ENCODE data around the gene SLIT3. TPM values are rescaled to one million over a fixed set of nuclear protein-coding genes. Genes with fewer than 3 reads are reported as not detected.

SLIT3 gene
- total RNA-seq, 1 experiment from 2014 or later: not detected

DNA sequence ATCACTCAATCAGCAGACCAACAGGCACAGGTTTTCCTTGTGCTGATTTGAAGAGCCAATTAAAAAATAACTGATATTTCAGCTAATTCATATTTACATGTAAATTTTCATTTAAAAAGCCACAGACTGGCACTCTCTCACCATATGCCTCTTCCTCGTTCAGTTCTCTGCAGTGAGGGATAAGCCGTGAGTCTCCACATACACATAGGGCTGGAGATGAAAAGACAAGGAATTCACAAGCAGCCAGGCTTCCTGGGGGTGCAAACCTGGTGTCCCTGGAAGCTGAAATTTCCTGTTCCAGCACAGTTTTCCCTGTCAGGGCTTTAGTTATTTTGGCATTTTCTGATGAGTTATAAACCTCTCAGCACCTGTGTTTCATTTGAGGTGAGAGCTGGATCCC, 397.9 kb downstream of the SLIT3 start:
- H3K79me2 ChIP-seq (ENCODE audit: low read depth): no peaks in the 10 kb centered on the region
- H4K20me1 ChIP-seq (ENCODE audit: insufficient read depth): no peaks in the 10 kb centered on the region
- no peak for DNase-seq
- H3K27ac ChIP-seq: no peak overlapping the region
- no peaks in the 10 kb centered on the region for H3K9me3 ChIP-seq (ENCODE audit: insufficient read depth, low read depth)
- no peak overlapping the region for H3K4me3 ChIP-seq
- no TSS peak for BruUV-seq (replicated peaks)
- TF ChIP-seq EZH2 (IDR thresholded peaks at IDR 0.05; ENCODE audit: low read depth): no peak
- TF ChIP-seq, protein P1, sequence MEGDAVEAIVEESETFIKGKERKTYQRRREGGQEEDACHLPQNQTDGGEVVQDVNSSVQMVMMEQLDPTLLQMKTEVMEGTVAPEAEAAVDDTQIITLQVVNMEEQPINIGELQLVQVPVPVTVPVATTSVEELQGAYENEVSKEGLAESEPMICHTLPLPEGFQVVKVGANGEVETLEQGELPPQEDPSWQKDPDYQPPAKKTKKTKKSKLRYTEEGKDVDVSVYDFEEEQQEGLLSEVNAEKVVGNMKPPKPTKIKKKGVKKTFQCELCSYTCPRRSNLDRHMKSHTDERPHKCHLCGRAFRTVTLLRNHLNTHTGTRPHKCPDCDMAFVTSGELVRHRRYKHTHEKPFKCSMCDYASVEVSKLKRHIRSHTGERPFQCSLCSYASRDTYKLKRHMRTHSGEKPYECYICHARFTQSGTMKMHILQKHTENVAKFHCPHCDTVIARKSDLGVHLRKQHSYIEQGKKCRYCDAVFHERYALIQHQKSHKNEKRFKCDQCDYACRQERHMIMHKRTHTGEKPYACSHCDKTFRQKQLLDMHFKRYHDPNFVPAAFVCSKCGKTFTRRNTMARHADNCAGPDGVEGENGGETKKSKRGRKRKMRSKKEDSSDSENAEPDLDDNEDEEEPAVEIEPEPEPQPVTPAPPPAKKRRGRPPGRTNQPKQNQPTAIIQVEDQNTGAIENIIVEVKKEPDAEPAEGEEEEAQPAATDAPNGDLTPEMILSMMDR (conservative IDR thresholded peaks at IDR 0.05): no peak
- H3K4me2 ChIP-seq: no peak overlapping the region
- H2AFZ ChIP-seq: no peak overlapping the region
- ChIA-PET POLR2A (ENCODE audit: unreplicated experiment) (no interaction called here), CTCF (no interaction called here)
- intact Hi-C loops (cut with micrococcal nuclease; ENCODE audit: unreplicated experiment): no loop called here
- H3K27me3 ChIP-seq (ENCODE audit: insufficient read depth, low read depth): peaks cover 59% of the 10 kb centered on the region
- no peaks in the 10 kb centered on the region for H3F3A ChIP-seq (ENCODE audit: insufficient read depth, low read depth)
- H3K36me3 ChIP-seq (ENCODE audit: low read depth): no peaks in the 10 kb centered on the region
- H3K4me1 ChIP-seq (replicated peaks; ENCODE audit: insufficient read depth): no peaks in the 10 kb centered on the region
- H3K9me2 ChIP-seq (ENCODE audit: insufficient read depth): no peaks in the 10 kb centered on the region; the same call in 1 of the 2 replicates

DNA sequence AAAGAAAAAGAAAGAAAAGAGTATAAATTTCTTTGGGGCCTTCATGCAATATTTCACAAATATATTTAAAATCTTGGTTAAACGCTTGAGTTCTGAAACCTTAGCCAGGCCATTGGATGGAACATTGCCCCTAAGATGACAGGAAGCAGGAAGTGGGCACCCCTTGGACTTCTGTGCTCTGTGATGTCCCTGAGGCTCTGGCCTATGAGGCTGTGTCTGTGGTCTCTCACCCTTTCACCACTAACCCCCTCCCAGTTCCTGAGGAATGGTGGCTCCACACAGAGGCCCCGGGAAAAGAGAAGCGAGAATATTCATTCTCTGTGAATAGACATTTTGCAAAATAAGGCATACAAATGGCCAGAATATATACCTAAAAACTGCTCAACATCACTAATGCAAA, 401.3 kb downstream of the SLIT3 start:
- Histone ChIP-seq H3K27ac (no peak overlapping the region), H3K4me1 (replicated peaks; ENCODE audit: insufficient read depth) (no peaks in the 10 kb centered on the region), H3F3A (ENCODE audit: insufficient read depth, low read depth) (no peaks in the 10 kb centered on the region), H3K9me3 (ENCODE audit: insufficient read depth, low read depth) (no peaks in the 10 kb centered on the region), H3K4me2 (no peak overlapping the region), H3K4me3 (no peak overlapping the region), H4K20me1 (ENCODE audit: insufficient read depth) (no peaks in the 10 kb centered on the region), H3K9me2 (ENCODE audit: insufficient read depth) (no peaks in the 10 kb centered on the region; the same call in 1 of the 2 replicates), H3K27me3 (ENCODE audit: insufficient read depth, low read depth) (peaks cover 55% of the 10 kb centered on the region), H2AFZ (no peak overlapping the region), H3K79me2 (ENCODE audit: low read depth) (no peaks in the 10 kb centered on the region), H3K36me3 (ENCODE audit: low read depth) (no peaks in the 10 kb centered on the region)
- no TSS peak for BruUV-seq (replicated peaks)
- ChIA-PET POLR2A (ENCODE audit: unreplicated experiment) (no interaction called here), CTCF (no interaction called here)
- DNase-seq: no peak
- TF ChIP-seq, protein P1 (conservative IDR thresholded peaks at IDR 0.05): no peak
- TF ChIP-seq EZH2 (IDR thresholded peaks at IDR 0.05; ENCODE audit: low read depth): no peak
- intact Hi-C loops (cut with micrococcal nuclease; ENCODE audit: unreplicated experiment): no loop called here

DNA sequence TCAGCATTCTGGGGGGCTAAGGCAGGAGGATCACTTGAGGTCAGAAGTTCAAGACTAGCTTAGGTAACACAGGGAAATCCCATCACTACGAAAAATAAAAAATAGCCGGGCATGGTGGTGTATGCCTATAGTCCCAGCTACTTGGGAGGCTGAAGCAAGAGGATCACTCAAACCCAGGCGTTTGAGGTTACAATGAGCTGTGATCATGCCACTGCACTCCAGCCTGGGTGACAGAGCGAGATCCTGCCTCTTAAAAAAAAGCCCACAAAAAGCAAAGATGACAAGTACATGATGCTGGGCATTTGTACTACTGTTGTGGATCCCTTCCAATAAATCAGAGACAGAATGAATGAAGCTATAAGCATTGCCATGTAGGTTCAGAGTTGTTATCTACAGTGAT, 401.7 kb downstream of the SLIT3 start:
- H3K27me3 ChIP-seq (ENCODE audit: insufficient read depth, low read depth): peaks cover 60% of the 10 kb centered on the region
- H3K27ac ChIP-seq: no peak overlapping the region
- H3K9me2 ChIP-seq (ENCODE audit: insufficient read depth): no peaks in the 10 kb centered on the region; the same call in 1 of the 2 replicates
- no peaks in the 10 kb centered on the region for H3K4me1 ChIP-seq (replicated peaks; ENCODE audit: insufficient read depth)
- no TSS peak for BruUV-seq (replicated peaks)
- ChIA-PET POLR2A (ENCODE audit: unreplicated experiment) (no interaction called here), CTCF (no interaction called here)
- no peaks in the 10 kb centered on the region for H3K9me3 ChIP-seq (ENCODE audit: insufficient read depth, low read depth)
- H4K20me1 ChIP-seq (ENCODE audit: insufficient read depth): no peaks in the 10 kb centered on the region
- no peak for DNase-seq
- H3K79me2 ChIP-seq (ENCODE audit: low read depth): no peaks in the 10 kb centered on the region
- no peak overlapping the region for H3K4me3 ChIP-seq
- no peak overlapping the region for H3K4me2 ChIP-seq
- no peak for TF ChIP-seq EZH2 (IDR thresholded peaks at IDR 0.05; ENCODE audit: low read depth)
- TF ChIP-seq, protein P1 (conservative IDR thresholded peaks at IDR 0.05): no peak
- intact Hi-C loops (cut with micrococcal nuclease; ENCODE audit: unreplicated experiment): no loop called here
- no peaks in the 10 kb centered on the region for H3F3A ChIP-seq (ENCODE audit: insufficient read depth, low read depth)
- H3K36me3 ChIP-seq (ENCODE audit: low read depth): no peaks in the 10 kb centered on the region
- no peak overlapping the region for H2AFZ ChIP-seq

All from PC-9 (cell line).